ENCODE measurements around the gene HSD11B1L. TPM values are rescaled to one million over a fixed set of nuclear protein-coding genes. Genes with fewer than 3 reads are reported as not detected.

Gene HSD11B1L
- total and polyA plus RNA-seq, 2 donors (not counting 3 experiments of a cell fraction or from before 2014, with no cell fraction given) = 4.4 to 9.1 TPM

DNA sequence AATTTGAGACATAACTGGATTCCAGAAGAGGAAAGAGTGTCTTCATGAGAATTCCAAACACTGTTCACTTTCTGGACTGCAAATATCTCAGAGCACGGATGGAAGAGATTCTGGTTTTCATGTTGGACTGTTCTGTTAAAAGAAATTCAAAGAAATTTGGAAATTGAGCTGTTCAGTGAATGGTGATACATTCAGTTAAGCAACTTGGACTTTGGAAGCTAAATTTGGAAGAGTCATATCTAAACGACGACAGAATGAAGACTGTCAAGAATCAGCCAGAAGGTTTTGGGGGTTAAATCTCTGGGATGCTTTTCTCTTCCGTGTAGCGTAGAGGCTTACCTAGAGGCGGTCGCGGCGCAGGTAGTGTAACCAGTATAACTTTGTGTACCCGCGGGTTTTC is 32.4 kb upstream of the HSD11B1L start:
- H3K9me1 ChIP-seq (replicated peaks; ENCODE audit: control insufficient read depth, extremely low read depth, insufficient read depth, low read length) = no peaks in the 10 kb centered on the region
- no peak for DNase-seq (ENCODE audit: low read depth, low spot score)
- no peak overlapping the region for H2AFZ ChIP-seq (ENCODE audit: low read depth, low read length)
- H3K4me1 ChIP-seq (ENCODE audit: control insufficient read depth, extremely low read depth, insufficient read depth, low read length) = no peaks in the 10 kb centered on the region
- H4K20me1 ChIP-seq (replicated peaks; ENCODE audit: control insufficient read depth, extremely low read depth, insufficient read depth, low read length) = no peaks in the 10 kb centered on the region
- TF ChIP-seq POLR2AphosphoS5 (IDR thresholded peaks at IDR 0.05; ENCODE audit: insufficient read depth, low read depth, low read length) (no peak), JUN (IDR thresholded peaks at IDR 0.05; ENCODE audit: borderline replicate concordance, insufficient read depth, insufficient read length, low read depth) (no peak), GATA2 (IDR thresholded peaks at IDR 0.05; ENCODE audit: insufficient read depth, insufficient read length, low read depth, low read length) (no peak), POLR2A (IDR thresholded peaks at IDR 0.05; ENCODE audit: low read depth, low read length) (no peak), MYC (IDR thresholded peaks at IDR 0.05; ENCODE audit: low read depth, low read length) (no peak), FOS (IDR thresholded peaks at IDR 0.05; ENCODE audit: borderline replicate concordance, insufficient read depth, low read length) (no peak), EZH2 (IDR thresholded peaks at IDR 0.05; ENCODE audit: borderline replicate concordance, low read depth, low read length, severe bottlenecking) (no peak)
- TF ChIP-seq, protein P1, sequence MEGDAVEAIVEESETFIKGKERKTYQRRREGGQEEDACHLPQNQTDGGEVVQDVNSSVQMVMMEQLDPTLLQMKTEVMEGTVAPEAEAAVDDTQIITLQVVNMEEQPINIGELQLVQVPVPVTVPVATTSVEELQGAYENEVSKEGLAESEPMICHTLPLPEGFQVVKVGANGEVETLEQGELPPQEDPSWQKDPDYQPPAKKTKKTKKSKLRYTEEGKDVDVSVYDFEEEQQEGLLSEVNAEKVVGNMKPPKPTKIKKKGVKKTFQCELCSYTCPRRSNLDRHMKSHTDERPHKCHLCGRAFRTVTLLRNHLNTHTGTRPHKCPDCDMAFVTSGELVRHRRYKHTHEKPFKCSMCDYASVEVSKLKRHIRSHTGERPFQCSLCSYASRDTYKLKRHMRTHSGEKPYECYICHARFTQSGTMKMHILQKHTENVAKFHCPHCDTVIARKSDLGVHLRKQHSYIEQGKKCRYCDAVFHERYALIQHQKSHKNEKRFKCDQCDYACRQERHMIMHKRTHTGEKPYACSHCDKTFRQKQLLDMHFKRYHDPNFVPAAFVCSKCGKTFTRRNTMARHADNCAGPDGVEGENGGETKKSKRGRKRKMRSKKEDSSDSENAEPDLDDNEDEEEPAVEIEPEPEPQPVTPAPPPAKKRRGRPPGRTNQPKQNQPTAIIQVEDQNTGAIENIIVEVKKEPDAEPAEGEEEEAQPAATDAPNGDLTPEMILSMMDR (IDR thresholded peaks at IDR 0.05; ENCODE audit: extremely low read depth in 1 of 2, insufficient read depth in 1 of 2, low read depth in 1 of 2, low read length in 2 of 2) = no peak
- TF ChIP-seq, protein P2, sequence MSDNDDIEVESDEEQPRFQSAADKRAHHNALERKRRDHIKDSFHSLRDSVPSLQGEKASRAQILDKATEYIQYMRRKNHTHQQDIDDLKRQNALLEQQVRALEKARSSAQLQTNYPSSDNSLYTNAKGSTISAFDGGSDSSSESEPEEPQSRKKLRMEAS (IDR thresholded peaks at IDR 0.05; ENCODE audit: insufficient read depth, insufficient read length) = no peak
- H3K4me3 ChIP-seq (replicated peaks in 1 of 3; ENCODE audit: insufficient read depth in 1 of 3, low read depth in 1 of 3, low read length in 3 of 3) = no peak overlapping the region
- dilution Hi-C loops (cut with MboI; ENCODE audit: extremely low pct_ligation_motif_present, low sequenced_read_pairs) (no loop called here), intact Hi-C loops (cut with micrococcal nuclease) (loop anchor here (10.0 kb wide), 1 partner anchor 536 kb away; no protein-coding TSS in a partner anchor)
- no peak overlapping the region for H3K4me2 ChIP-seq (ENCODE audit: insufficient read depth, low read length)
- no peaks in the 10 kb centered on the region for H3K9me3 ChIP-seq (replicated peaks; ENCODE audit: control insufficient read depth, insufficient read depth, low read length)
- H3K9ac ChIP-seq (replicated peaks; ENCODE audit: extremely low read depth, insufficient read depth, low read length) = no peak overlapping the region
- ChIA-PET CTCF (interaction anchor here (0.7 kb wide), 1 partner anchor 12 kb away, joined by 3 read pairs; no protein-coding TSS in a partner anchor), POLR2A (no interaction called here)
- peaks cover 39% of the 10 kb centered on the region for H3K79me2 ChIP-seq (ENCODE audit: control insufficient read depth, insufficient read depth, low read length)
- peak; percentile 31 for FAIRE-seq
- no TSS peak for BruUV-seq (replicated peaks)
- H3K27ac ChIP-seq (ENCODE audit: insufficient read depth, low read depth, low read length) = no peak overlapping the region
- no peaks in the 10 kb centered on the region for H3K27me3 ChIP-seq (ENCODE audit: control insufficient read depth in 2 of 2, insufficient read depth in 2 of 2, low read length in 2 of 2)
- H3K36me3 ChIP-seq (ENCODE audit: control insufficient read depth in 2 of 2, extremely low read depth in 1 of 2, insufficient read depth in 2 of 2, low read length in 2 of 2) = peaks cover 21 to 51% of the 10 kb centered on the region in 2 experiments

All from endothelial cell of umbilical vein (primary cell).